Measurements from ENCODE around the gene MAP6D1.

MAP6D1 gene

DNA sequence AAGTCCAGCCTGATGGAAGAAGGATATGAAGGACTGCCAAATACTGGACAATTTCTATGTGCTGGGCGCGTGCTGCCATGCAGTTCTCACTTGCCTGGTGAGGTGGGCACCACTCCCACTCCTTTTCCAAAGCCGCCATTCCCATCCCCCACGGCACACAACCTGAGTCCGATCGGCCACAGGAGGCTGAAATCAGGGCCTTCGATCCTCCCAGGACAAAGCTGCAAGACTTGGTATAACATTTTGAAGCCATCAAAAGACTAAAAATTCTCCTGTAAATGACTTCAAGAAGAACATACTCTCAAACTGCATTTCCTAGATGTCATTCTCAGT, 3.1 kb upstream of the MAP6D1 start:
- Histone ChIP-seq H3K36me3 (ENCODE audit: control insufficient read depth in 2 of 2, insufficient read depth in 1 of 2, low read length in 2 of 2) (peaks cover 3 to 39% of the 10 kb centered on the region in 2 experiments; a peak in 2 of 3 replicates), H3K4me3 (ENCODE audit: low read depth, low read length) (no peak overlapping the region), H3K9me3 (ENCODE audit: control insufficient read depth, insufficient read depth, low read depth, low read length) (no peaks in the 10 kb centered on the region), H3K4me1 (ENCODE audit: control insufficient read depth, insufficient read depth, low read length) (peaks cover 5% of the 10 kb centered on the region), H3K27ac (ENCODE audit: extremely low read depth, low read depth, low read length) (no peak overlapping the region)
- ChIA-PET POLR2A (no interaction called here), CTCF (interaction anchor here (0.6 kb wide), 1 partner anchor 950 kb away, joined by 4 read pairs; no protein-coding TSS in a partner anchor)
- TF ChIP-seq, protein P1, sequence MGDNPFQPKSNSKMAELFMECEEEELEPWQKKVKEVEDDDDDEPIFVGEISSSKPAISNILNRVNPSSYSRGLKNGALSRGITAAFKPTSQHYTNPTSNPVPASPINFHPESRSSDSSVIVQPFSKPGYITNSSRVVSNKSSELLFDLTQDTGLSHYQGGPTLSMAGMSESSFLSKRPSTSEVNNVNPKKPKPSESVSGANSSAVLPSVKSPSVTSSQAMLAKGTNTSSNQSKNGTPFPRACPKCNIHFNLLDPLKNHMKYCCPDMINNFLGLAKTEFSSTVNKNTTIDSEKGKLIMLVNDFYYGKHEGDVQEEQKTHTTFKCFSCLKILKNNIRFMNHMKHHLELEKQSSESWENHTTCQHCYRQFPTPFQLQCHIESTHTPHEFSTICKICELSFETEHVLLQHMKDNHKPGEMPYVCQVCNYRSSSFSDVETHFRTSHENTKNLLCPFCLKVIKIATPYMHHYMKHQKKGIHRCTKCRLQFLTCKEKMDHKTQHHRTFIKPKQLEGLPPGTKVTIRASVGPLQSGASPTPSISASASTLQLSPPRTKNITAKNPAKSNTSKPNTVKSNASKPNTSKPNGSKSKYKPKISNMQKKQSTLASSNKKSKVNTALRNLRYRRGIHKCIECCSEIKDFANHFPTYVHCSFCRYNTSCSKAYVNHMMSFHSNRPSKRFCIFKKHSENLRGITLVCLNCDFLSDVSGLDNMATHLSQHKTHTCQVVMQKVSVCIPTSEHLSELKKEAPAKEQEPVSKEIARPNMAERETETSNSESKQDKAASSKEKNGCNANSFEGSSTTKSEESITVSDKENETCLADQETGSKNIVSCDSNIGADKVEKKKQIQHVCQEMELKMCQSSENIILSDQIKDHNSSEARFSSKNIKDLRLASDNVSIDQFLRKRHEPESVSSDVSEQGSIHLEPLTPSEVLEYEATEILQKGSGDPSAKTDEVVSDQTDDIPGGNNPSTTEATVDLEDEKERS (tag by site-specific recombination; IDR thresholded peaks at IDR 0.05) = no peak
- TF ChIP-seq ZFP37 (tag by site-specific recombination; IDR thresholded peaks at IDR 0.05) (no peak), SALL2 (tag by site-specific recombination; IDR thresholded peaks at IDR 0.05; ENCODE audit: borderline replicate concordance) (no peak), SP7 (tag by site-specific recombination; IDR thresholded peaks at IDR 0.05) (no peak)
- TF ChIP-seq, protein P2, sequence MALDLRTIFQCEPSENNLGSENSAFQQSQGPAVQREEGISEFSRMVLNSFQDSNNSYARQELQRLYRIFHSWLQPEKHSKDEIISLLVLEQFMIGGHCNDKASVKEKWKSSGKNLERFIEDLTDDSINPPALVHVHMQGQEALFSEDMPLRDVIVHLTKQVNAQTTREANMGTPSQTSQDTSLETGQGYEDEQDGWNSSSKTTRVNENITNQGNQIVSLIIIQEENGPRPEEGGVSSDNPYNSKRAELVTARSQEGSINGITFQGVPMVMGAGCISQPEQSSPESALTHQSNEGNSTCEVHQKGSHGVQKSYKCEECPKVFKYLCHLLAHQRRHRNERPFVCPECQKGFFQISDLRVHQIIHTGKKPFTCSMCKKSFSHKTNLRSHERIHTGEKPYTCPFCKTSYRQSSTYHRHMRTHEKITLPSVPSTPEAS (tag by site-specific recombination; IDR thresholded peaks at IDR 0.05) = no peak

DNA sequence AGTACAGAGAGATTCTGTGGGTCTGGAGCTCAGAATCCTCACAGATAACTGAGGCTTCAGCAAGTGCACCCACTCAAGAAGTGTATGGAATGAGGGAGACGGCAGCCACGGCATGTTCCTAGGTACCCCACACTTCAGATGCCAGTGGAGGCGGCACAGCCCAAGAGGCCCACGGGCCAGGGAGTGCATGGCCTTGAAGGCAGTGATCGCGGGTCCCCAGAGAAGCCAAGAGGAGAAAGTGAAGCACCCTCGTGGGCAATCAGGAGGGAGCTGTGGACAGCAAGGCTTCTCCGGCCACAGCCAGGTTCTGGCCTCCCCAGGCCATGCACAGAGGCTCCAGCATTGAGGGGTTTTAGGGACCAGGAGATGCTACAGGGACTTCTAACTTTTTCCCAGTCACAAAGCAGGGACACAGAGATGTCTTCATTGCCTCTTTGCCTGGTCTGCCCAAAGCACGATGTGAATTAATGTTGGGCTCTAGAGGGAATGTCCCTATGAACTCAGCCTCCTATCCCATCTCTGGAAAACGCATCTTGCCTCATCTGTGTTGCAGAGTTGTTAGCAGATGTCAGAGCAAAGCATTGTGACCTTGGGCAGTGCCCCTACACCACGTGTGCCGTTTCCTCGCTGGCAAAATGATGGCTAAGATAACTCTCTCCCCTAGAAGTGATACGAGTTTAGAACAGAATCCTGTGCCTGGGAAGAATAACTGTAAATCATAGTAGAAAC, 2.6 kb upstream of the MAP6D1 start:
- Histone ChIP-seq H3K4me3 (ENCODE audit: low read depth, low read length) (no peak overlapping the region), H3K36me3 (ENCODE audit: control insufficient read depth in 2 of 2, insufficient read depth in 1 of 2, low read length in 2 of 2) (peaks cover 3 to 33% of the 10 kb centered on the region in 2 experiments; a peak in 2 of 3 replicates), H3K27ac (ENCODE audit: extremely low read depth, low read depth, low read length) (no peak overlapping the region), H3K4me1 (ENCODE audit: control insufficient read depth, insufficient read depth, low read length) (peaks cover 5% of the 10 kb centered on the region), H3K9me3 (ENCODE audit: control insufficient read depth, insufficient read depth, low read depth, low read length) (no peaks in the 10 kb centered on the region)
- TF ChIP-seq ZNF548 (tag by site-specific recombination; IDR thresholded peaks at IDR 0.05) = no peak
- CTCF ChIA-PET = no interaction called here
- POLR2A ChIA-PET = no interaction called here

DNA sequence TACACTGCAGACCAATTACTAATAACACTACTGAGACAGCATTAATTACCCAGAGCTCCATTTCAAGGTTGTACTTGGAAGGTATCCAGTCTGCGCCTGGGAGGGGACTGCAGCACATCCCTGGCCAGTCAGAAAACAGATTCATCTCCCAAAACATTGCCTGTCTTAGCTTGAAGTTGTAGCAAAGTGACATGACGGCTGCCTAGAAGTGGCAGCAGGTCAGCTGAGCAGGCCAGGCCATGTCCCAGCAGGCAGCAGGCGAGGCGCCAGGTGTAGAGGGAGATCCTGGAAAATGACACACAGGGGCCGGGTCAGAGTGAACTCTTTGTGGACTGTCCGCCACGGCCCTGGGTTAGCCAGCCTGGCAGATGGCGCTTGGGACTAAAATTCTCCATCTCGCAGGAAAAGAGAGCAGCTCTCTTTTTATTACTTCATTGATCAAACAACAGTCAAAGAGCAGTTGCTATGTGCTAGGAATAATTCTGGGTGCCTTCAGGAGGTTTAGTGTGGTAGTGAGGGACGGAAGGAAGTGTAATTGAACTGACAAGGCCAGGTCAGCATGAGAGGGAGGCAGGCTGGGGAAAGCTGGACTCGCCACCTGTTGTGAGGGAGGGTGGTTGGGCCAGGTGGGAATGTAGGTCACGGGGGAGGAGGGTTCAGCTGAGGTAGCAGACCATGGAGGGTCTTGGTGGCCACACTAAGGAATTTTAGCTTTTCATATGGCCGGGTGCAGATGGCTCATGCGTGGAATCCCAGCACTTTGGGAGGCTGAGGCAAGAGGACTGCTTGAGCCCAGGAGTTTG, 1.3 kb upstream of the MAP6D1 start:
- ChIA-PET CTCF (interaction anchor here (0.6 to 1.5 kb wide), 3 partner anchors 45 to 964 kb away, joined by 3 to 6 read pairs (median 5); partner anchors contain the start of gene PARL), POLR2A (interaction anchor here (0.7 to 1.9 kb wide), 2 partner anchors 17 to 58 kb away, joined by 3 to 6 read pairs; partner anchors contain the start of gene PARL)
- Histone ChIP-seq H3K27ac (ENCODE audit: extremely low read depth, low read depth, low read length) (no peak overlapping the region), H3K9me3 (ENCODE audit: control insufficient read depth, insufficient read depth, low read depth, low read length) (no peaks in the 10 kb centered on the region), H3K4me3 (ENCODE audit: low read depth, low read length) (no peak overlapping the region), H3K36me3 (ENCODE audit: control insufficient read depth in 2 of 2, insufficient read depth in 1 of 2, low read length in 2 of 2) (peaks cover 3 to 28% of the 10 kb centered on the region in 2 experiments; a peak in 2 of 3 replicates), H3K4me1 (ENCODE audit: control insufficient read depth, insufficient read depth, low read length) (peaks cover 5% of the 10 kb centered on the region)
- no peak for TF ChIP-seq ZBTB1 (tag by site-specific recombination; IDR thresholded peaks at IDR 0.05)
- TF ChIP-seq ZNF354C (tag by site-specific recombination; IDR thresholded peaks at IDR 0.05; ENCODE audit: borderline replicate concordance, low read depth) = no peak
- TF ChIP-seq, protein P3, sequence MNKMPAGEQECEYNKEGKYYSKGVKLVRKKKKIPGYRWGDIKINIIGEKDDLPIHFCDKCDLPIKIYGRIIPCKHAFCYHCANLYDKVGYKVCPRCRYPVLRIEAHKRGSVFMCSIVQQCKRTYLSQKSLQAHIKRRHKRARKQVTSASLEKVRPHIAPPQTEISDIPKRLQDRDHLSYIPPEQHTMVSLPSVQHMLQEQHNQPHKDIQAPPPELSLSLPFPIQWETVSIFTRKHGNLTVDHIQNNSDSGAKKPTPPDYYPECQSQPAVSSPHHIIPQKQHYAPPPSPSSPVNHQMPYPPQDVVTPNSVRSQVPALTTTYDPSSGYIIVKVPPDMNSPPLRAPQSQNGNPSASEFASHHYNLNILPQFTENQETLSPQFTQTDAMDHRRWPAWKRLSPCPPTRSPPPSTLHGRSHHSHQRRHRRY (tag by site-specific recombination; IDR thresholded peaks at IDR 0.05) = no peak
- 0 out of 2 replicates have a peak, but pooled peaks have one; percentile 45 for TF ChIP-seq ZNF121 (tag by site-specific recombination; IDR thresholded peaks at IDR 0.05)
- no peak for TF ChIP-seq ZNF610 (tag by site-specific recombination; IDR thresholded peaks at IDR 0.05; ENCODE audit: borderline replicate concordance)
- no peak for TF ChIP-seq ZNF623 (tag by site-specific recombination; IDR thresholded peaks at IDR 0.05)
- no peak for TF ChIP-seq OSR2 (tag by site-specific recombination; IDR thresholded peaks at IDR 0.05)
- peak; percentile 30; the same call in 1 of the 2 replicates for TF ChIP-seq SCRT2 (tag by site-specific recombination; IDR thresholded peaks at IDR 0.05)
- TF ChIP-seq ZNF48 (tag by site-specific recombination; IDR thresholded peaks at IDR 0.05) = no peak
- no peak for TF ChIP-seq BCL11A (tag by site-specific recombination; IDR thresholded peaks at IDR 0.05; ENCODE audit: low read depth)

Measured in HEK293 (cell line).